ENCODE data around the gene PDX1. TPM values are rescaled to one million over a fixed set of nuclear protein-coding genes. Genes with fewer than 3 reads are reported as not detected.

The PDX1 gene
- total RNA-seq, 1 experiment from 2014 or later, result 3.4 TPM

GRCh38 chr13:27921961-27922882 is 2.4 kb downstream of the PDX1 start:
- no peak for ATAC-seq
- Histone ChIP-seq H3K36me3 (ENCODE audit: control insufficient read depth, insufficient read depth, low read length) (no peaks in the 10 kb centered on the region), H3K4me1 (ENCODE audit: control insufficient read depth, insufficient read depth, low read length) (0 out of 2 replicates have a peak, but pooled peaks cover 3% of the 10 kb centered on the region), H3K4me3 (ENCODE audit: low read depth in 2 of 2, low read length in 2 of 2) (peak overlapping the region; percentile 55 to 68), H3K9me3 (ENCODE audit: control insufficient read depth, insufficient read depth, low read depth, low read length) (no peaks in the 10 kb centered on the region), H3K27ac (ENCODE audit: low read length) (peak overlapping the region; percentile 82), H3K27me3 (ENCODE audit: control insufficient read depth, insufficient read depth, low read length) (no peaks in the 10 kb centered on the region)
- POLR2A ChIA-PET, result no interaction called here
- intact Hi-C loops (cut with micrococcal nuclease; ENCODE audit: unreplicated experiment) (no loop called here), in situ Hi-C loops (cut with HindIII; ENCODE audit: low pct_unique_long_range_greater_than_20kb, low sequenced_read_pairs) (no loop called here)
- no peak for DNase-seq (ENCODE audit: low read depth, low spot score)
- TF ChIP-seq POLR2AphosphoS5 (IDR thresholded peaks at IDR 0.05; ENCODE audit: low read depth, low read length) (no peak), SIN3A (IDR thresholded peaks at IDR 0.05; ENCODE audit: borderline replicate concordance, insufficient read depth, low read depth, low read length) (no peak), TCF7L2 (IDR thresholded peaks at IDR 0.05; ENCODE audit: low read depth, low read length) (no peak), REST (IDR thresholded peaks at IDR 0.05; ENCODE audit: insufficient read depth in 1 of 2, low read depth in 2 of 2, low read length in 1 of 2) (no peak)
- TF ChIP-seq, protein P1, sequence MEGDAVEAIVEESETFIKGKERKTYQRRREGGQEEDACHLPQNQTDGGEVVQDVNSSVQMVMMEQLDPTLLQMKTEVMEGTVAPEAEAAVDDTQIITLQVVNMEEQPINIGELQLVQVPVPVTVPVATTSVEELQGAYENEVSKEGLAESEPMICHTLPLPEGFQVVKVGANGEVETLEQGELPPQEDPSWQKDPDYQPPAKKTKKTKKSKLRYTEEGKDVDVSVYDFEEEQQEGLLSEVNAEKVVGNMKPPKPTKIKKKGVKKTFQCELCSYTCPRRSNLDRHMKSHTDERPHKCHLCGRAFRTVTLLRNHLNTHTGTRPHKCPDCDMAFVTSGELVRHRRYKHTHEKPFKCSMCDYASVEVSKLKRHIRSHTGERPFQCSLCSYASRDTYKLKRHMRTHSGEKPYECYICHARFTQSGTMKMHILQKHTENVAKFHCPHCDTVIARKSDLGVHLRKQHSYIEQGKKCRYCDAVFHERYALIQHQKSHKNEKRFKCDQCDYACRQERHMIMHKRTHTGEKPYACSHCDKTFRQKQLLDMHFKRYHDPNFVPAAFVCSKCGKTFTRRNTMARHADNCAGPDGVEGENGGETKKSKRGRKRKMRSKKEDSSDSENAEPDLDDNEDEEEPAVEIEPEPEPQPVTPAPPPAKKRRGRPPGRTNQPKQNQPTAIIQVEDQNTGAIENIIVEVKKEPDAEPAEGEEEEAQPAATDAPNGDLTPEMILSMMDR (IDR thresholded peaks at IDR 0.05), result no peak
- CTCF ChIA-PET, result no interaction called here
- BruUV-seq (replicated peaks), result no TSS peak

DNA sequence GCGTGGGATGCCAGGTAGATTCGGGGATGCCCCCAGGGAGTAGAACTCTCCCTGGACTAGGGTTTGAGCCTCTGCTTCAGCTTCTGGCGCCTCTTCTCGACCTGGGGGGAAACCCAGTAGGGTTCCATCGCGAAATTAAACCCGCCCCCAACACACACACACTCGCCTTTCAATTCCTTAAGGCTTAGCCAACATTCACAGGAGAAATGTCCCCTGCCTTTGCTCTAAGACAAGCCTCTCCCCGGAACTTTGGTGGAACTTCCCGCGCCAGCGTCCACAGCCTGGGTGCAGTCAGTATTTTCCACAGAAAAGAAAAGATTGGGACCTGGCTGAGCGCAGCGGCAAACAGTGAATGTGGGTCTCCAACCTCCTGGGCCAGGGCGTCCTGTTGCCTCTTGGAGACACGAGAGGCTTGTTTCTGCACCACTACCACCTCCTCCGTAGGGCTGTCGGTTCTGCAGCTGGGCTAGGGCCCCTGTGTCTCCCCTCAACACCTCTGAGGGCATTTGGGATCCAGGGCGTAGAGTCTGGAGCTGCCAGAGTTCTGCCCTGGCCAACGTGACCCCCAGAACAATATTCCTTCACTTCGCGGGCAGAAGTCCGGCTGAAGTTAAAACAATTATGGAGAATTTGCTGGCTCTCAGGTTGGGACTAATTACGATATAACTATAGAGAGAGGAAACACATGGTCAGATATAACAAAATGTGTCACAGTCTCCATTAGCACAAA is 3.2 kb downstream of the PDX1 start:
- in situ Hi-C loops (cut with HindIII; ENCODE audit: low pct_unique_long_range_greater_than_20kb, low sequenced_read_pairs), result no loop called here
- 0 out of 2 replicates have a peak, but pooled peaks cover 3% of the 10 kb centered on the region for H3K4me1 ChIP-seq (ENCODE audit: control insufficient read depth, insufficient read depth, low read length)

More for the DNA sequence above, 3.2 kb downstream of the PDX1 start:
- no TSS peak for BruUV-seq (replicated peaks)
- CTCF ChIA-PET, result no interaction called here
- ATAC-seq, result no peak
- Histone ChIP-seq H3K27me3 (ENCODE audit: control insufficient read depth, insufficient read depth, low read length) (no peaks in the 10 kb centered on the region), H3K27ac (ENCODE audit: low read length) (peak overlapping the region; percentile 39; the same call in 1 of the 2 replicates), H3K36me3 (ENCODE audit: control insufficient read depth, insufficient read depth, low read length) (no peaks in the 10 kb centered on the region), H3K9me3 (ENCODE audit: control insufficient read depth, insufficient read depth, low read depth, low read length) (no peaks in the 10 kb centered on the region), H3K4me3 (ENCODE audit: low read depth in 2 of 2, low read length in 2 of 2) (no peak overlapping the region)
- DNase-seq (ENCODE audit: low read depth, low spot score), result no peak
- POLR2A ChIA-PET, result no interaction called here
- no peak for TF ChIP-seq TCF7L2 (IDR thresholded peaks at IDR 0.05; ENCODE audit: low read depth, low read length)
- TF ChIP-seq, protein P1 (IDR thresholded peaks at IDR 0.05), result no peak
- no peak for TF ChIP-seq REST (IDR thresholded peaks at IDR 0.05; ENCODE audit: insufficient read depth in 1 of 2, low read depth in 2 of 2, low read length in 1 of 2)
- no peak for TF ChIP-seq SIN3A (IDR thresholded peaks at IDR 0.05; ENCODE audit: borderline replicate concordance, insufficient read depth, low read depth, low read length)
- intact Hi-C loops (cut with micrococcal nuclease; ENCODE audit: unreplicated experiment), result no loop called here
